Keratinocyte (primary cell): Measurements from ENCODE around the gene BRF1. TPM values are rescaled to one million over a fixed set of nuclear protein-coding genes. Genes with fewer than 3 reads are reported as not detected.

Experiments
- DNase-seq: peaks from one replicate; pipeline ENCODE4 v3.0.0-alpha.2; 2011; ENCODE audit warnings: low read depth, missing footprints, low spot score
- FAIRE-seq: peaks from 2 replicates; lab custom pipeline; 2011; peaks lifted over from hg19 to GRCh38; lab: Jason Lieb, UNC
- H2AFZ ChIP-seq: 2 replicates; pipeline ENCODE4 v1.6.0; 2012; ENCODE audit warnings: low read length, control low read depth, inconsistent platforms; ENCODE audit not compliant: control insufficient read depth
- H3K27ac ChIP-seq: 2 replicates; pipeline ENCODE4 v1.5.1; 2011; ENCODE audit warnings: low read length; ENCODE audit not compliant: control insufficient read depth, insufficient read depth
- H3K27me3 ChIP-seq: 3 replicates; pipeline ENCODE4 v1.6.0; 2011; ENCODE audit warnings: low read length; ENCODE audit not compliant: control insufficient read depth, insufficient read depth; ENCODE audit errors: extremely low read depth
- H3K36me3 ChIP-seq, 2 experiments: 2 replicates in 1 of 2; 3 replicates in 1 of 2; pipeline ENCODE4 v1.5.1; 2011; ENCODE audit warnings: low read length in 2 of 2, mild to moderate bottlenecking in 1 of 2; ENCODE audit not compliant: control insufficient read depth in 2 of 2, insufficient read depth in 2 of 2; ENCODE audit errors: extremely low read depth in 1 of 2
- H3K4me1 ChIP-seq: 3 replicates; pipeline ENCODE4 v1.5.1; 2011; ENCODE audit warnings: low read length; ENCODE audit not compliant: control insufficient read depth, insufficient read depth; ENCODE audit errors: extremely low read depth
- H3K4me2 ChIP-seq: 3 replicates; pipeline ENCODE4 v1.6.0; 2011; ENCODE audit warnings: low read depth, low read length; ENCODE audit not compliant: control insufficient read depth, insufficient read depth; ENCODE audit errors: extremely low read depth
- H3K4me3 ChIP-seq, 3 experiments: fragments of 200-600 bp in 1 of 3; sonication (generic) in 1 of 3; 2 replicates in 2 of 3; 3 replicates in 1 of 3; pipeline ENCODE4 v1.5.1; 2011 to 2016; ENCODE audit warnings: low read length in 3 of 3, mild to moderate bottlenecking in 3 of 3, control low read depth in 2 of 3, inconsistent platforms in 1 of 3, low read depth in 1 of 3, mixed read lengths in 1 of 3, mixed run types in 1 of 3, moderate library complexity in 1 of 3; ENCODE audit not compliant: control insufficient read depth in 2 of 3, insufficient read depth in 2 of 3; ENCODE audit errors: extremely low read depth in 1 of 3
- H3K79me2 ChIP-seq: 2 replicates; pipeline ENCODE4 v1.6.0; 2012; ENCODE audit warnings: low read length; ENCODE audit not compliant: control insufficient read depth, insufficient read depth
- H3K9ac ChIP-seq: 3 replicates; pipeline ENCODE4 v1.6.0; 2011; ENCODE audit warnings: low read length; ENCODE audit not compliant: control insufficient read depth, insufficient read depth; ENCODE audit errors: extremely low read depth
- H3K9me1 ChIP-seq: 3 replicates; pipeline ENCODE4 v1.6.0; 2011; ENCODE audit warnings: low read length; ENCODE audit not compliant: control insufficient read depth, insufficient read depth; ENCODE audit errors: extremely low read depth
- H3K9me3 ChIP-seq: 2 replicates; pipeline ENCODE4 v1.5.1; 2012; ENCODE audit warnings: low read depth, low read length; ENCODE audit not compliant: control insufficient read depth
- H4K20me1 ChIP-seq: 3 replicates; pipeline ENCODE4 v1.6.0; 2011; ENCODE audit warnings: low read length; ENCODE audit not compliant: control insufficient read depth, insufficient read depth; ENCODE audit errors: extremely low read depth
- CTCF ChIP-seq, 3 experiments: IDR thresholded peaks in 1 of 3; conservative IDR thresholded peaks in 1 of 3; optimal IDR thresholded peaks in 1 of 3; 2 replicates in 2 of 3; 3 replicates in 1 of 3; pipeline versions ENCODE3 to v1.5.1; 2011; ENCODE audit warnings: low read length in 3 of 3, mild to moderate bottlenecking in 3 of 3, moderate library complexity in 2 of 3, control low read depth in 1 of 3, inconsistent platforms in 1 of 3; ENCODE audit not compliant: insufficient read depth in 2 of 3; ENCODE audit errors: extremely low read depth in 1 of 3
- EZH2 ChIP-seq: IDR thresholded peaks from one replicate; pipeline ENCODE4 v1.6.1; 2012; ENCODE audit warnings: inconsistent platforms, mild to moderate bottlenecking, low read length, moderate library complexity
- dilution Hi-C: fragments of 300-500 bp; cut with MboI; formaldehyde crosslinking; loops from one replicate; pipeline ENCODE4 v1.7.0; 2020; ENCODE audit warnings: low sequenced_read_pairs; ENCODE audit not compliant: extremely low pct_ligation_motif_present
- polyA plus RNA-seq, 5 experiments: library from polyadenylated mRNA; depleted of rRNA in 3 of 5; stranded (reverse) in 3 of 5; stranded (forward) in 1 of 5; unstranded in 1 of 5; fragments of >200 nt; gene quantifications; 1 replicate in 1 of 5; 2 replicates in 3 of 5; 3 replicates in 1 of 5; pipeline versions ENCODE4 v1.2.1 to v1.2.3, GENCODE V29; 2011 to 2012; ENCODE audit warnings: missing spikeins in 2 of 5, low read depth in 1 of 5, low replicate concordance in 1 of 5

The BRF1 gene
- polyA plus RNA-seq, 1 donor (not counting 4 experiments of a cell fraction or from before 2014, with no cell fraction given) = 6.5 TPM

GRCh38 chr14:105187116-105187515 is 113.7 kb downstream of the BRF1 start:
- dilution Hi-C loops = no loop called here
- Histone ChIP-seq H3K36me3 (no peaks in the 10 kb centered on the region), H3K4me1 (peaks cover 8% of the 10 kb centered on the region), H3K27me3 (no peaks in the 10 kb centered on the region), H3K9ac (no peak overlapping the region), H3K9me1 (no peaks in the 10 kb centered on the region), H4K20me1 (no peaks in the 10 kb centered on the region), H3K79me2 (no peaks in the 10 kb centered on the region), H3K27ac (no peak overlapping the region), H3K9me3 (peaks cover 3% of the 10 kb centered on the region), H3K4me3 (no peak overlapping the region), H2AFZ (no peak overlapping the region), H3K4me2 (no peak overlapping the region)
- no peak for DNase-seq
- no peak for FAIRE-seq
- no peak for TF ChIP-seq CTCF (optimal IDR thresholded peaks at IDR 0.05 in 1 of 3, IDR thresholded peaks at IDR 0.05 in 1 of 3, conservative IDR thresholded peaks at IDR 0.05 in 1 of 3; ENCODE audit: extremely low read depth in 1 of 3, insufficient read depth in 2 of 3, low read length in 3 of 3)
- no peak for TF ChIP-seq EZH2

- no peaks in the 10 kb centered on the region for H3K79me2 ChIP-seq
- dilution Hi-C loops = no loop called here
- DNase-seq (no peak), FAIRE-seq (no peak)
- no peaks in the 10 kb centered on the region for H3K27me3 ChIP-seq
- H3K4me2 ChIP-seq = no peak overlapping the region
- no peak overlapping the region for H3K27ac ChIP-seq
- H3K9me3 ChIP-seq = peaks cover 3% of the 10 kb centered on the region
- H3K4me3 ChIP-seq = no peak overlapping the region
- H3K4me1 ChIP-seq = peaks cover 13% of the 10 kb centered on the region
- H4K20me1 ChIP-seq = no peaks in the 10 kb centered on the region
- no peaks in the 10 kb centered on the region for H3K9me1 ChIP-seq
- no peak overlapping the region for H3K9ac ChIP-seq
- H3K36me3 ChIP-seq = no peaks in the 10 kb centered on the region
- no peak for TF ChIP-seq EZH2
- TF ChIP-seq CTCF (optimal IDR thresholded peaks at IDR 0.05 in 1 of 3, IDR thresholded peaks at IDR 0.05 in 1 of 3, conservative IDR thresholded peaks at IDR 0.05 in 1 of 3; ENCODE audit: extremely low read depth in 1 of 3, insufficient read depth in 2 of 3, low read length in 3 of 3) = no peak
- H2AFZ ChIP-seq = no peak overlapping the region
Observed at GRCh38 chr14:105185973-105186372, 114.8 kb downstream of the BRF1 start.
